H9 (cell line): ENCODE results near the gene DNAJC6. TPM values are rescaled to one million over a fixed set of nuclear protein-coding genes. Genes with fewer than 3 reads are reported as not detected.

Experiments used
- DNase-seq: peaks from one replicate; pipeline ENCODE4 v3.0.0-alpha.2; 2017
- H2AFZ ChIP-seq: one replicate; pipeline ENCODE4 v1.6.1; 2013; ENCODE audit warnings: mild to moderate bottlenecking, low read length, control low read depth, moderate library complexity
- H2AK5ac ChIP-seq: 2 replicates; pipeline ENCODE4 v1.6.1; 2013; ENCODE audit warnings: low read length, control low read depth, mixed read lengths; ENCODE audit not compliant: insufficient read length
- H2BK120ac ChIP-seq: one replicate; pipeline ENCODE4 v1.6.1; 2013; ENCODE audit warnings: low read depth, mild to moderate bottlenecking, low read length, control low read depth, inconsistent platforms; ENCODE audit not compliant: poor library complexity, severe bottlenecking
- H2BK12ac ChIP-seq: 2 replicates; pipeline ENCODE4 v1.6.1; 2013; ENCODE audit warnings: low read length, control low read depth, mixed read lengths, low read depth; ENCODE audit not compliant: insufficient read length
- H2BK15ac ChIP-seq: 2 replicates; pipeline ENCODE4 v1.6.1; 2013; ENCODE audit warnings: low read depth, low read length, control low read depth
- H2BK20ac ChIP-seq: one replicate; pipeline ENCODE4 v1.6.1; 2013; ENCODE audit warnings: low read depth, mild to moderate bottlenecking, low read length, control low read depth, inconsistent platforms; ENCODE audit not compliant: poor library complexity, severe bottlenecking
- H2BK5ac ChIP-seq: 2 replicates; pipeline ENCODE4 v1.6.1; 2013; ENCODE audit warnings: low read length, control low read depth, mixed read lengths; ENCODE audit not compliant: insufficient read length
- H3K14ac ChIP-seq: 2 replicates; pipeline ENCODE4 v1.6.1; 2013; ENCODE audit warnings: low read length, control low read depth; ENCODE audit not compliant: insufficient read depth
- H3K18ac ChIP-seq: 2 replicates; pipeline ENCODE4 v1.6.1; 2013; ENCODE audit warnings: low read depth, mild to moderate bottlenecking, mixed read lengths, low read length, control low read depth; ENCODE audit not compliant: insufficient read length
- H3K23ac ChIP-seq: 2 replicates; pipeline ENCODE4 v1.6.1; 2013; ENCODE audit warnings: low read length, control low read depth, mixed read lengths, low read depth; ENCODE audit not compliant: insufficient read length
- H3K23me2 ChIP-seq: 2 replicates; pipeline ENCODE4 v1.6.1; 2013; ENCODE audit warnings: low read depth, mild to moderate bottlenecking, mixed read lengths, low read length, control low read depth; ENCODE audit not compliant: insufficient read length, poor library complexity, severe bottlenecking
- H3K27ac ChIP-seq: 2 replicates; pipeline ENCODE4 v1.5.1; 2013; ENCODE audit warnings: low read length, control low read depth, mixed read lengths, low read depth; ENCODE audit not compliant: insufficient read length
- H3K27me3 ChIP-seq: 2 replicates; pipeline ENCODE4 v1.6.1; 2013; ENCODE audit warnings: low read length, control low read depth, inconsistent platforms; ENCODE audit not compliant: insufficient read depth
- H3K4ac ChIP-seq: 2 replicates; pipeline ENCODE4 v1.6.1; 2013; ENCODE audit warnings: low read depth, mild to moderate bottlenecking, control low read depth, inconsistent platforms, low read length, moderate library complexity
- H3K4me1 ChIP-seq: 2 replicates; pipeline ENCODE4 v1.6.1; 2013; ENCODE audit warnings: low read length, control low read depth, inconsistent platforms; ENCODE audit not compliant: insufficient read depth
- H3K4me2 ChIP-seq: 2 replicates; pipeline ENCODE4 v1.6.1; 2013; ENCODE audit warnings: low read length, control low read depth, mixed read lengths; ENCODE audit not compliant: insufficient read length, insufficient read depth
- H3K56ac ChIP-seq: 2 replicates; pipeline ENCODE4 v1.6.1; 2013; ENCODE audit warnings: low read depth, mild to moderate bottlenecking, mixed read lengths, low read length, control low read depth; ENCODE audit not compliant: insufficient read length
- H3K79me1 ChIP-seq: 2 replicates; pipeline ENCODE4 v1.6.1; 2013; ENCODE audit warnings: low read depth, mild to moderate bottlenecking, moderate library complexity, low read length, control low read depth, inconsistent platforms; ENCODE audit not compliant: insufficient read depth, poor library complexity, severe bottlenecking
- H3K79me2 ChIP-seq: 2 replicates; pipeline ENCODE4 v1.6.1; 2013; ENCODE audit warnings: low read length, control low read depth, inconsistent platforms; ENCODE audit not compliant: insufficient read depth
- H3K9ac ChIP-seq: 2 replicates; pipeline ENCODE4 v1.6.1; 2013; ENCODE audit warnings: low read length, control low read depth, mixed read lengths; ENCODE audit not compliant: insufficient read length; ENCODE audit errors: extremely low read depth
- H3K9me3 ChIP-seq: one replicate; pipeline ENCODE4 v1.6.1; 2013; ENCODE audit warnings: low read depth, low read length, inconsistent platforms; ENCODE audit not compliant: control insufficient read depth
- H3T11ph ChIP-seq: one replicate; pipeline ENCODE4 v1.6.1; 2013; ENCODE audit warnings: mild to moderate bottlenecking, low read length, control low read depth, inconsistent platforms
- H4K20me1 ChIP-seq: one replicate; pipeline ENCODE4 v1.6.1; 2013; ENCODE audit not compliant: control insufficient read depth, insufficient read length, insufficient read depth
- H4K5ac ChIP-seq: 2 replicates; pipeline ENCODE4 v1.6.1; 2013; ENCODE audit warnings: low read depth, mild to moderate bottlenecking, mixed read lengths, low read length, control low read depth; ENCODE audit not compliant: insufficient read length
- H4K8ac ChIP-seq: replicated peaks from 2 replicates; pipeline ENCODE4 v1.6.1; 2013; ENCODE audit warnings: low read length, control low read depth, mixed read lengths, low read depth; ENCODE audit not compliant: insufficient read length
- H4K91ac ChIP-seq: 2 replicates; pipeline ENCODE4 v1.6.1; 2013; ENCODE audit warnings: low read depth, mild to moderate bottlenecking, moderate library complexity, mixed read lengths, low read length, control low read depth; ENCODE audit not compliant: insufficient read length
- H3K27ac Mint-ChIP-seq, 3 experiments: 2 replicates in 2 of 3; 3 replicates in 1 of 3; pipeline ENCODE4 v1.8.0; 2020 to 2021; ENCODE audit warnings: mixed read lengths in 3 of 3, mild to moderate bottlenecking in 1 of 3, moderate library complexity in 1 of 3
- H3K27me3 Mint-ChIP-seq: 2 replicates; pipeline ENCODE4 v1.8.0; 2021; ENCODE audit warnings: low read depth, mild to moderate bottlenecking, moderate library complexity, mixed read lengths
- H3K36me3 Mint-ChIP-seq, 3 experiments: 2 replicates in 2 of 3; 3 replicates in 1 of 3; pipeline ENCODE4 v1.8.0; 2020 to 2021; ENCODE audit warnings: low read depth in 3 of 3, mixed read lengths in 3 of 3; ENCODE audit not compliant: insufficient read depth in 1 of 3
- H3K4me1 Mint-ChIP-seq, 2 experiments: 2 replicates each; pipeline ENCODE4 v1.8.0; 2020; ENCODE audit warnings: mixed read lengths in 2 of 2
- H3K4me3 Mint-ChIP-seq, 2 experiments: 2 replicates in 1 of 2; 3 replicates in 1 of 2; pipeline ENCODE4 v1.8.0; 2020 to 2021; ENCODE audit warnings: mild to moderate bottlenecking in 2 of 2, mixed read lengths in 2 of 2, moderate library complexity in 1 of 2
- H3K9me3 Mint-ChIP-seq, 2 experiments: 2 replicates in 1 of 2; 3 replicates in 1 of 2; pipeline ENCODE4 v1.8.0; 2020; ENCODE audit warnings: mild to moderate bottlenecking in 2 of 2, mixed read lengths in 2 of 2, moderate library complexity in 1 of 2
- CTCF ChIP-seq: fragments of 200-600 bp; sonication (generic); conservative IDR thresholded peaks from 3 replicates; pipeline ENCODE4 v1.8.0; 2021; ENCODE audit warnings: antibody characterized with exemption, mild to moderate bottlenecking
- WGBS: extraction: QIAGEN DNeasy Blood & Tissue Kit; methylation state at CpG from one replicate; pipeline ENCODE4 v1.1.7; 2013; ENCODE audit warnings: missing lambda C conversion rate, low lambda C conversion rate, mixed read lengths; ENCODE audit not compliant: insufficient read length; ENCODE audit errors: extremely low coverage; 5-methylcytosine and 5-hydroxymethylcytosine counted together
- total RNA-seq: library from RNA; stranded (reverse); gene quantifications from 2 replicates; pipeline ENCODE4 v1.2.1, GENCODE V29; 2021

The DNAJC6 gene
- total RNA-seq, 1 experiment from 2014 or later, result 2.2 TPM

DNA sequence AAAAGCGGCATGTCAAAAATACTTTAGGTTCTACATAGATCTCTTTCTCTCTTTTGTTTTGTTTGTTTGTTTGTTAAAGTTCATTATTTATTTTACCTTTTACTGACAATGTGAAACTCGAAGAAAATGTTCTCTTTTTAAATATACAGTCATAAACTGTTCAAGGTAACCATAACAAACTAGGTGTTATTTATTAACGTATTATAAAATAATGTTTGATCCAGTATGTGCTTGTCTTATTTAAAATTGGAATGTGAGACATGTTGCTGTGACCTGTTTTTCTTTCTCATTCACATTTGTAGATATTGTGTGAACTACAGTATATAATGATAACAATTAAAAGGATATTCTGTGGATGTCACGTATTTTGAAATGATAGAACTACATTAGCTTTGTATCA, 105.2 kb downstream of the DNAJC6 start:
- Mint-ChIP-seq H3K4me1 (peaks cover 29 to 32% of the 10 kb centered on the region in 2 experiments), H3K9me3 (no peaks in the 10 kb centered on the region; a peak in 1 of 5 replicates), H3K27me3 (no peaks in the 10 kb centered on the region), H3K4me3 (no peak overlapping the region), H3K27ac (no peak overlapping the region), H3K36me3 (peaks cover 0 to 6% (median 0%) of the 10 kb centered on the region in 3 experiments; a peak in 2 of 7 replicates)
- Histone ChIP-seq H3K79me1 (no peaks in the 10 kb centered on the region), H2BK120ac (no peak overlapping the region), H2BK15ac (no peak overlapping the region), H3K27ac (no peak overlapping the region), H3K9me3 (no peaks in the 10 kb centered on the region), H2BK5ac (no peak overlapping the region), H3K9ac (no peak overlapping the region), H3K23me2 (peaks cover under 1% of the 10 kb centered on the region), H3K56ac (no peak overlapping the region), H3K18ac (no peak overlapping the region), H3K4ac (no peak overlapping the region), H3T11ph (no peak overlapping the region), H2BK20ac (no peak overlapping the region), H4K20me1 (no peaks in the 10 kb centered on the region), H4K5ac (no peak overlapping the region), H3K4me1 (no peaks in the 10 kb centered on the region; the same call in 1 of the 2 replicates), H3K14ac (no peak overlapping the region), H2AFZ (no peak overlapping the region), H3K79me2 (no peaks in the 10 kb centered on the region), H4K91ac (no peak overlapping the region), H3K27me3 (no peaks in the 10 kb centered on the region), H3K4me2 (no peak overlapping the region), H4K8ac (no peak overlapping the region), H3K23ac (no peak overlapping the region), H2BK12ac (no peak overlapping the region), H2AK5ac (no peak overlapping the region)
- WGBS, result no CpG with 5 or more reads among the region's 4 CpGs
- no peak for TF ChIP-seq CTCF
- DNase-seq, result no peak
